Muscle of leg (tissue), 11 donors: ENCODE data around the gene PIK3CB. TPM values are rescaled to one million over a fixed set of nuclear protein-coding genes. Genes with fewer than 3 reads are reported as not detected.
A peak's percentile ranks its signal among the peaks of the same experiment; 100 is the strongest.
"Not testable (repeated sequence)": the region's sequence is repeated elsewhere in the genome, so short reads cannot be mapped to it uniquely, and the experiment has no call there.

Experiments
- DNase-seq: peaks from one replicate; pipeline ENCODE4 v3.0.0; 2013
- H3K27ac ChIP-seq: one replicate; pipeline ENCODE4 v1.5.1; 2013; ENCODE audit warnings: mild to moderate bottlenecking, low read length, control low read depth
- H3K27me3 ChIP-seq: one replicate; pipeline ENCODE4 v1.6.1; 2013; ENCODE audit warnings: low read length; ENCODE audit not compliant: control insufficient read depth, insufficient read depth
- H3K36me3 ChIP-seq: one replicate; pipeline ENCODE4 v1.6.1; 2013; ENCODE audit warnings: low read length; ENCODE audit not compliant: control insufficient read depth, insufficient read depth
- H3K4me1 ChIP-seq: one replicate; pipeline ENCODE4 v1.6.1; 2013; ENCODE audit warnings: low read length; ENCODE audit not compliant: control insufficient read depth, insufficient read depth
- H3K4me3 ChIP-seq: one replicate; pipeline ENCODE4 v1.5.1; 2013; ENCODE audit warnings: low read length, control low read depth
- H3K9me3 ChIP-seq: replicated peaks from 2 replicates; pipeline ENCODE4 v1.6.1; 2013; ENCODE audit warnings: low read depth, low read length; ENCODE audit not compliant: control insufficient read depth
- WGBS: methylation state at CpG from one replicate; pipeline ENCODE4 v1.1.5; 2013; ENCODE audit warnings: missing lambda C conversion rate; ENCODE audit not compliant: insufficient coverage; 5-methylcytosine and 5-hydroxymethylcytosine counted together
- polyA plus RNA-seq, 8 donors: library from polyadenylated mRNA; unstranded; fragments of 120-200 nt; gene quantifications; one replicate each; pipeline versions ENCODE4 v1.2.1 to v1.2.3, GENCODE V29; 2013; ENCODE audit warnings: inconsistent platforms in 1 of 8, low replicate concordance in 1 of 8; ENCODE audit not compliant: insufficient read length in 8 of 8, insufficient read depth in 1 of 8
- total RNA-seq: library from RNA; stranded (reverse); fragments of 120-200 nt; gene quantifications from one replicate; pipeline ENCODE4 v1.2.4, GENCODE V29; 2013

The PIK3CB gene
- total and polyA plus RNA-seq, 9 donors, result 8.0 to 16.3 (median 10.0) TPM

DNA sequence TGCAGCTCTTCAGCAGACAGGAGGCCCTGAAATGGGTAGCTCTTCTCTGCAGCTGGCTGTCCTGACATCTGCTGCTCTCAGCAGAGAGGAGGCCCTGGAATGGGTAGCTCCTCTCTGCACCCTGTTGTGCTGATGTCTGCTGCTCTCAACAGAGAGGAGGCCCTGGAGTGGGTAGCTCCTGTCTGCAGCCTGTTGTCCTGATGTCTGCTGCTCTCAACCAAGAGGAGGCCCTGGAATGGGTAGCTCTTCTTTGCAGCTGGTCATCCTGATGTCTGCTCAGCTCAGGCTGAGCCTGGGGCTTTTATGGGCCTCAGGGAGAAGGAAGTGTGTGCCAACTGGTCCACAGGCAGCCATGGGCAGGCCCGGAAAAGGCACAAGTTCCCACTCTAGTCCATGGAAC, 66.6 kb downstream of the PIK3CB start:
- DNase-seq, result no peak
- peaks cover 14% of the 10 kb centered on the region for H3K9me3 ChIP-seq
- peaks cover 8% of the 10 kb centered on the region for H3K36me3 ChIP-seq
- H3K27me3 ChIP-seq, result no peaks in the 10 kb centered on the region
- H3K4me3 ChIP-seq, result no peak overlapping the region
- H3K27ac ChIP-seq, result no peak overlapping the region
- peaks cover 5% of the 10 kb centered on the region for H3K4me1 ChIP-seq
- 82% methylated on average over 1 of the region's 1 CpG for WGBS

DNA sequence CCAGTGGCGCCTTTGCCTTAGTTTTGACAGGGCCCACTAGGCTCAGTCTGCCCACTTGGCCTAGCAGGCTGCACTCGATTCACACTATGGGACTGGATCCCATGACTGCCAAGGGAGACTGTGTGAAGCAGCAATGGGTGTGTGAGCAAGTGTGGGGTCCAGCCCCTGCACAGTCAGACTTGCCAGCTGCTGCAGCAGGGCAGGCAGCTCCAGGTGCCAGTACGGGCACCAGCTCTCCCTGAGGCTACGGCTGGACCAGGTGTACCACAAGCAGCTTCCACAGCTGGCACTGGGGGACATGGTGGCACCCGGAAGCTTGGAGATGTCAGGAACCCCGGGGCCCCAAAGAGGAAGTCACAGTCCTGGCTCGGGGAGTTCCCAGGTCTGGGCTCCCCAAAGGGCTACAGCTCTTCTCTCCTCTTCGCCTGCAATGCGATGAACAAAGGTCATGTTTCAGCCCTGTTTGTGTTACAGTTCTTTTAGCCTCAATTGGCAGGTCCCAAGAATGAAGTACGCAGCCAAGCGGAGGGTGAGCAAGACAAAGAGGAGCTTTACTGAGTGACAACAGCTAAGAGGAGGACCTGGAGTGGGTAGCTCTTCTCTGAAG, 67.1 kb downstream of the PIK3CB start:
- no peak for DNase-seq
- H3K4me1 ChIP-seq, result peaks cover 5% of the 10 kb centered on the region
- H3K9me3 ChIP-seq, result peaks cover 14% of the 10 kb centered on the region
- H3K4me3 ChIP-seq, result no peak overlapping the region
- WGBS, result 96% methylated on average over 11 of the region's 11 CpGs
- no peak overlapping the region for H3K27ac ChIP-seq
- H3K36me3 ChIP-seq, result peaks cover 8% of the 10 kb centered on the region
- H3K27me3 ChIP-seq, result no peaks in the 10 kb centered on the region

DNA sequence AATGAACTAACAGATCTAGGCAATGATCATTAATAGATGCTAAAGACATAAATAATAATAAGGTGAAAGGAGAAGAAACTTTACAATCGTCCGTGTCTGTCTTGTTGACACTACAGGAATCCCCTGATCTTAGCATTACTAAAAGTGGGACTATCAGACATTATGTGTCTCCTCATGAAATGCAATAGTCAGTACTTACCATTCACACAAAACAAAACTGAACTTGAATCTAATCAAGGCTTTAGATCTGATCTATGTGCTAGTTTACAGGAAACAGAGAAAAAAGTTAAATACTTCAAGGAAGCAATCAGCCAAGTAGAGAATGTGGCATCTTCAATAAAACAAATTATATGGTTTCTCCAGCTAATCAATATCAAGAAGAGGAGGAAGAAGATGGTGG, 73.7 kb downstream of the PIK3CB start:
- H3K27me3 ChIP-seq, result no peaks in the 10 kb centered on the region
- H3K4me1 ChIP-seq, result no peaks in the 10 kb centered on the region
- no CpG with 5 or more reads among the region's 2 CpGs for WGBS

DNA sequence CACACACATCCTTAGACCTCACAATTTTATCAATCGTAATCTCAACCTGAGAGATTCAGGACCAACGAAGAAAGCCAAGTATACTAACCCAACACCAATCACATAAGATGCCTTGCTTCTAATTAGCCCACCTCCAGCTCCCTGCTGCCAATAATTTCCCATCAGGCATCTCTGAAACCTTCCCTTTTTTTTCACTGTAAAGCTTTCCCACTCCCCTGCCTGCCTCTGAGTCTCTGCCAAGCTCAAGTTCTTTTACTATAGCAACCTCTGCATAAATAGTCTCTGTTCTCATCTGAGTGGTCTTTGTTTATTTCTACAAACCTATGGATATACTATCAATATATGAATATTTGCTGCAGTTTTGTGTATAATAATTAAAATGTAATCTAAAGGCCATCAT, 86.5 kb downstream of the PIK3CB start:
- H3K9me3 ChIP-seq, result no peaks in the 10 kb centered on the region
- no peak overlapping the region for H3K27ac ChIP-seq
- H3K27me3 ChIP-seq, result no peaks in the 10 kb centered on the region
- H3K36me3 ChIP-seq, result no peaks in the 10 kb centered on the region
- H3K4me1 ChIP-seq, result no peaks in the 10 kb centered on the region
- peak; percentile 16 for DNase-seq
- H3K4me3 ChIP-seq, result no peak overlapping the region
- WGBS, result 79% methylated on average over 2 of the region's 2 CpGs

More for the DNA sequence above, 73.7 kb downstream of the PIK3CB start:
- H3K4me3 ChIP-seq, result no peak overlapping the region
- no peak for DNase-seq
- no peak overlapping the region for H3K27ac ChIP-seq
- H3K9me3 ChIP-seq, result no peaks in the 10 kb centered on the region
- no peaks in the 10 kb centered on the region for H3K36me3 ChIP-seq

DNA sequence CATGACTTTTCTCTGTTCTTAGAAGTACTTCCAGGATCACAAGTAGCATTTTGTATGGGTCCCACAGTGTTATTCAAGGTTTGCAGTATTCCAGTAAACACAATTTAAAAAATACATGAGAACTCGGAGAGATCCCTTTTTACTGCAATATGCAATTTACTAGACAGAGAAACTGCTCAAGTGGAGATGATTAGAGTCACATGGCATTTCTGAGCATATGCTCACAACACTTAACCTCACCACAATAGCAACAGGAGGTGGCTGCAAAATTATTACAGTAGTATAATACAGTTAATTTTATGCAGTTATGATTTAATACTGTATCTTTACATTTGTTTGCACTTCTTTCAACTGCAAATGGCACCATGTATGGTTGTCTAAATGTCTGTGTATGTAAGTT, 87.5 kb downstream of the PIK3CB start:
- WGBS, result no CpG with 5 or more reads among the region's 1 CpG
- DNase-seq, result no peak
- no peaks in the 10 kb centered on the region for H3K9me3 ChIP-seq

DNA sequence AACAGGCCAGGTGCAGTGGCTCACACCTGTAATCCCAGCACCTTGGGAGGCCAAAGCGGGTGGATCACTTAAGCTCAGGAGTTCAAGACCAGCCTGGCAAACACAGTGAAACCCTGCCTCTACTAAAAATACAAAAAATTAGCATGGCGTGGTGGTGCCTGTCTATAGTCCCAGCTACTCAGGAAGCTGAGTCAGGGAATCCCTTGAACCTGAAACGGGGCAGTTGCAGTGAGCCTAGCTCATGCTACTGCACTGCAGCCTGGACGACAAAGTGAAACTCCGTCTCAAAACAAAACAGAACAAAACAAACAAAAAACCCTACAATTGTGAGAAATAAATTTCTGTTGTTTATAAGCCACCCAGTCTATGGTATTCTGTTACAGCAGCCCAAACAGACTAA, 94.7 kb downstream of the PIK3CB start:
- H3K27me3 ChIP-seq, result no peaks in the 10 kb centered on the region
- H3K36me3 ChIP-seq, result peaks cover 2% of the 10 kb centered on the region
- no peak overlapping the region for H3K4me3 ChIP-seq
- no peak overlapping the region for H3K27ac ChIP-seq
- H3K9me3 ChIP-seq, result no peaks in the 10 kb centered on the region
- no peaks in the 10 kb centered on the region for H3K4me1 ChIP-seq
- DNase-seq, result no peak
- WGBS, result 92% methylated on average over 2 of the region's 5 CpGs

More for the DNA sequence above, 87.5 kb downstream of the PIK3CB start:
- H3K4me1 ChIP-seq, result no peaks in the 10 kb centered on the region
- no peak overlapping the region for H3K27ac ChIP-seq
- H3K4me3 ChIP-seq, result no peak overlapping the region
- no peaks in the 10 kb centered on the region for H3K36me3 ChIP-seq
- no peaks in the 10 kb centered on the region for H3K27me3 ChIP-seq

DNA sequence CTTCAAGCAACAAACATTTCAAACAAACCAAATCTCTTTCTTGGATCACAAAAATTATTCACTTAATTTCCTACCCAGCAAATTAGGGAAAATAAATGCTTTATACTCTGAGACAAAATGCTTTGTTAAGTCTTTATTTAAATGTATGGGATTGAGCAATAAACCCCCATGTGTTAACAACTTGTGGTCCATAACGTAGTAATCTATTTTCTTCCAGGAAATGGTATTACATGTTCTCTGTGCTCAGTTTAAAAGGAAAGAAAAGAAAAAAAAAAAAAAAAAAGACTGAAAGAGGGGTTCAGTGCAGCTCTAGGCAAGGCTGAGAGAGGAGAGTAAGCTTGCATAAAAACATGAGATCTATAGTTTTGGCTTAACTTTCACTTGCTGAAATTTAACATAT, 102.3 kb downstream of the PIK3CB start:
- DNase-seq, result no peak
- WGBS, result no CpG with 5 or more reads among the region's 1 CpG
- no peaks in the 10 kb centered on the region for H3K9me3 ChIP-seq
- no peaks in the 10 kb centered on the region for H3K36me3 ChIP-seq
- H3K4me3 ChIP-seq, result no peak overlapping the region
- H3K4me1 ChIP-seq, result no peaks in the 10 kb centered on the region
- H3K27me3 ChIP-seq, result no peaks in the 10 kb centered on the region
- no peak overlapping the region for H3K27ac ChIP-seq

DNA sequence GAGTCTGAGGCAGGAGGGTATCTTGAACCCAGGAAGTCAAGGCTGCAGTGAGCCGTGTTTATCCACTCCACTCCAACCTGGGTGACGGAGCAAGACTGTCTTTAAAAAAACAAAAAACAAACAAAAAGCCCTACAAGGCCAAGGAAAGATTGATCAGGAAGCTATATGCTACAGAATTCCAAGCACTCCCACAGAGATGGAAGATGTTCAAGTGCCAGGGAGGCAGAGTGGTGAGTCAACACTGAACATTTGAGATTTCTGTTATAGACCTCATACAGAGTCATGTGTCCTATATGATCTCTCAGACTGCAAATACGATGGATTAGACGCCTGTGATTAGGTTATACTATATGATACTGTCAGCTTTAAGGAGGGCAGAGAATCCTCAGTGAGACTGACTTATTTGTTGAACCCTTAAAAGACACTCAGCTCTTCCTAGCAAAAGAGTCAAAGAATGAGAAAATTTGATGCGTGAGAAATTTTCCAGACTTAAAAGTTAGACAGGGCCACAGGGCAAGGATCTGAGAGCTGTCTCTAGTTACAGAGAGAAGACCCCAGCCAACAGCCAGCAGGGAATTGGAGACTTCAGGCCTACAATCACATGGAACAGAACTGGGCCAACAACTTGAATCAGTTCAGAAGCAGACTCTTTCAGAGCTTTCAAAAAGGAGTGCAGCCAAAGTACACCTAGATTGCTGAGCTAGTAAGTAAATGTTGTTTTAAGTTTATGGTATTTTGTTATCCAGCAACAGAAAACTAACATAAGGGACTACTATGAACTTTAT, 107.6 kb downstream of the PIK3CB start:
- WGBS, result no CpG with 5 or more reads among the region's 5 CpGs
- no peaks in the 10 kb centered on the region for H3K9me3 ChIP-seq
- H3K27me3 ChIP-seq, result no peaks in the 10 kb centered on the region
- H3K27ac ChIP-seq, result no peak overlapping the region
- H3K36me3 ChIP-seq, result no peaks in the 10 kb centered on the region
- no peak overlapping the region for H3K4me3 ChIP-seq
- no peaks in the 10 kb centered on the region for H3K4me1 ChIP-seq
- DNase-seq, result peak; percentile 74

DNA sequence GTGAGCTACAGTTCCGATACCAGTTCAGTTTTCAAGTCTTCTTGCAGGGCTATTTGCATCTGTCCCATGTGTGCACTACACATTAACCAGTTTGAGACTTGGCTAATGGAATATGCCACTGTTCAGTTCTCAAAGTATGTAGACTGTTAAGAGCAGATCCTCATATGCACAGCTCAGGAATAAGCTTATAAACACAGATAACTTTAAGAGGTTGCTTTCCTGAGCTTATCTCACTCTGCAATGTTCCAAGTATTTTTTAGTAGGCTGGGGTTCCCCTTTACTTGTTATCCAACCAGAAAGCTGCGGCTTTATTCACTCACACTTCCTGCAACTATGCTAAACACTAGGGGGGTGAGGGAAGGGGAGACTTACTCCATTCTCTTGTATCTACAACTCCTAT, 108.7 kb downstream of the PIK3CB start:
- not testable (repeated sequence) for H3K4me3 ChIP-seq, H3K27ac ChIP-seq, H3K27me3 ChIP-seq, H3K4me1 ChIP-seq, H3K9me3 ChIP-seq, H3K36me3 ChIP-seq
- peak; percentile 10 for DNase-seq
- no CpG with 5 or more reads among the region's 2 CpGs for WGBS

DNA sequence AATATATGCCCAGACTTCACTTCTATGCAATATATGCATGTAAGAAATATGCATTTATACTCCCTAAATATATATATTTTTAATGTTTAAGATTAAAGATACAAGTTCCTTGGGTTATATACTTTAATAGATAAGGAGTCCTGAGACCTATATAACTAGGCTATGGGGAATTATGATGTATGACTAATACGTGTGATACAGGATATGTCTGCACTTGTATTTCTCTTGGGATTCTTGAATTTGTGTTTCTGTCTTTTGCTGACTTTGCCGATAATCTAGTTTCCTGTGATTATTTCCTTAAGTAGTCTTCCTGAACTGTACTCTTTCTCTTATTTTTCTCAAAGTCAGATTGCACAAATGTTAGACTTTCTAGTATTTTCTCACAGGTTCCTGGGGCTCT, 109.6 kb downstream of the PIK3CB start:
- Histone ChIP-seq H3K27me3 (no peaks in the 10 kb centered on the region), H3K9me3 (no peaks in the 10 kb centered on the region), H3K36me3 (no peaks in the 10 kb centered on the region), H3K27ac (no peak overlapping the region), H3K4me1 (no peaks in the 10 kb centered on the region), H3K4me3 (no peak overlapping the region)
- no peak for DNase-seq
- WGBS, result no CpG with 5 or more reads among the region's 2 CpGs
